ENCODE data around the gene CYCS. TPM values are rescaled to one million over a fixed set of nuclear protein-coding genes. Genes with fewer than 3 reads are reported as not detected.
"Not testable (repeated sequence)": the region's sequence is repeated elsewhere in the genome, so short reads cannot be mapped to it uniquely, and the experiment has no call there.

The CYCS gene
- total RNA-seq, 1 donor: 40.2 TPM

- TF ChIP-seq CTCF (IDR thresholded peaks at IDR 0.05; ENCODE audit: insufficient read depth, low read depth, low read length): no peak
- no peak overlapping the region for H3K4me3 ChIP-seq (ENCODE audit: low read depth, low read length)
- no peak for DNase-seq (ENCODE audit: low read depth)
Measured at GRCh38 chr7:25122373-25122772, 2.7 kb downstream of the CYCS start.

GRCh38 chr7:25121599-25121998, 3.5 kb downstream of the CYCS start:
- no peak overlapping the region for H3K4me3 ChIP-seq (ENCODE audit: low read depth, low read length)
- no peak for TF ChIP-seq CTCF (IDR thresholded peaks at IDR 0.05; ENCODE audit: insufficient read depth, low read depth, low read length)
- DNase-seq (ENCODE audit: low read depth): no peak

GRCh38 chr7:25119102-25119501, 6.0 kb downstream of the CYCS start:
- no peak overlapping the region for H3K4me3 ChIP-seq (ENCODE audit: low read depth, low read length)
- no peak for TF ChIP-seq CTCF (IDR thresholded peaks at IDR 0.05; ENCODE audit: insufficient read depth, low read depth, low read length)

GRCh38 chr7:25118048-25118753, 6.9 kb downstream of the CYCS start:
- TF ChIP-seq CTCF (IDR thresholded peaks at IDR 0.05; ENCODE audit: insufficient read depth, low read depth, low read length): no peak
- DNase-seq (ENCODE audit: low read depth): no peak

More at GRCh38 chr7:25119102-25119501, 6.0 kb downstream of the CYCS start:
- no peak for DNase-seq (ENCODE audit: low read depth)

GRCh38 chr7:25117226-25118047, 7.6 kb downstream of the CYCS start:
- H3K4me3 ChIP-seq (ENCODE audit: low read depth, low read length): no peak overlapping the region
- DNase-seq (ENCODE audit: low read depth): no peak
- no peak for TF ChIP-seq CTCF (IDR thresholded peaks at IDR 0.05; ENCODE audit: insufficient read depth, low read depth, low read length)

More at GRCh38 chr7:25118048-25118753, 6.9 kb downstream of the CYCS start:
- no peak overlapping the region for H3K4me3 ChIP-seq (ENCODE audit: low read depth, low read length)

DNA sequence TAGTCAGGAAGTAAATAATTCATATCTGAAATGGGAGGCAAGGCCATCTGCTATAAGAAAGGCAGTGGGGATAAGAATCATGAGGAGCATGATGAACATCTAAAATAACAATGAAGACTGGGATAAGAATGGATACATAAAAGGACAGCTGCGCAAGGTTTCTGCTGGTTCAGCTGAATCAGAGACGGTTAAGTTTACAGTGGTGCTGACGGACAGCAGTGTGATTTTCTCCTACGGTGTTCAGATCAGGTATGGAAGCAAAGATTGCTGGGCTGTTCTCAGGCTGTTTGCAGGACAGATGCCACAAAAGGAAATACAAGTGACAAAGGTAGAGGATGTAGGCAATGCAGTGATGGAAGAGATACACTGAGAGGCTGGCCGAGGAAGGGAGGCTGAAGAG, 8.4 kb downstream of the CYCS start:
- TF ChIP-seq CTCF (IDR thresholded peaks at IDR 0.05; ENCODE audit: insufficient read depth, low read depth, low read length): no peak
- no peak overlapping the region for H3K4me3 ChIP-seq (ENCODE audit: low read depth, low read length)
- no peak for DNase-seq (ENCODE audit: low read depth)

DNA sequence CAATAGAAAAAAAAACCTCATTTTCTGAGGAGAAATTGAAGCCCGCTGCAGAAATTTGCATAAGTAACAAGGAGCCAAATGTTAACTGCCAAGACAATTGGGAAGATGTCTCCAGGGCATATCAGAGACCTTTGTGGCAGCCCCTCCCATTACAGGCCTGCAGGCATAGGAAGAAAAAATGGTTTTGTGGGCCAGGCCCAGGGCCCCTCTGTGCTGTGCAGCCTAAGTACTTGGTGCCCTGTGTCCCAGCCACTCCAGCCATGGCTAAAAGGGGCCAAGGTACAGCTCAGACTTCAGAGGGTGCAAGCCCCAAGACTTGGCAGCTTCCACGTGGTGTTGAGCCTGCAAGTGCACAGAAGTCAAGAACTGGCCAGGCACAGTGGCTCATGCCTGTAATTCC, 14.5 kb downstream of the CYCS start:
- DNase-seq (ENCODE audit: low read depth); H3K4me3 ChIP-seq (ENCODE audit: low read depth, low read length): not testable (repeated sequence)
